Tongue (tissue), 2 donors: ENCODE data around the gene CAMK2D. TPM values are rescaled to one million over a fixed set of nuclear protein-coding genes. Genes with fewer than 3 reads are reported as not detected.

ENCODE experiments used
- DNase-seq: peaks from one replicate; pipeline ENCODE4 v3.0.0-alpha.2; 2015
- total RNA-seq: library from RNA; depleted of rRNA; stranded (reverse); fragments of >200 nt; gene quantifications from one replicate; pipeline ENCODE4 v1.2.3, GENCODE V29; 2014

The CAMK2D gene
- total RNA-seq, 1 donor from 2014 or later: 210 TPM

- DNase-seq: no peak
Observed at GRCh38 chr4:113471146-113471860, 290.2 kb downstream of the CAMK2D start.

GRCh38 chr4:113469926-113470325, 291.6 kb downstream of the CAMK2D start:
- no peak for DNase-seq

GRCh38 chr4:113469023-113469390, 292.5 kb downstream of the CAMK2D start:
- no peak for DNase-seq

GRCh38 chr4:113468165-113469022, 293.1 kb downstream of the CAMK2D start:
- peak; percentile 91 for DNase-seq

- peak; percentile 37 for DNase-seq
Observed at GRCh38 chr4:113467581-113467980, 294.0 kb downstream of the CAMK2D start.

- peak; percentile 42 for DNase-seq
Observed at GRCh38 chr4:113462286-113462685, 299.3 kb downstream of the CAMK2D start.

- no peak for DNase-seq
Observed at GRCh38 chr4:113461281-113461680, 300.3 kb downstream of the CAMK2D start.

- no peak for DNase-seq
Observed at GRCh38 chr4:113457886-113458285, 303.7 kb downstream of the CAMK2D start.

- no peak for DNase-seq
Observed at GRCh38 chr4:113457121-113457520, 304.4 kb downstream of the CAMK2D start.

- DNase-seq: peak; percentile 61
Observed at GRCh38 chr4:113455061-113455460, 306.5 kb downstream of the CAMK2D start.

GRCh38 chr4:113452868-113453620, 308.5 kb downstream of the CAMK2D start:
- peak; percentile 55 for DNase-seq

GRCh38 chr4:113452152-113452551, 309.4 kb downstream of the CAMK2D start:
- no peak for DNase-seq

- DNase-seq: no peak
Observed at GRCh38 chr4:113450295-113451080, 311.1 kb downstream of the CAMK2D start.

GRCh38 chr4:113449410-113449974, 312.0 kb downstream of the CAMK2D start:
- no peak for DNase-seq

GRCh38 chr4:113447769-113448168, 313.8 kb downstream of the CAMK2D start:
- no peak for DNase-seq

- no peak for DNase-seq
Observed at GRCh38 chr4:113447061-113447460, 314.5 kb downstream of the CAMK2D start.

- DNase-seq: no peak
Observed at GRCh38 chr4:113446019-113446418, 315.5 kb downstream of the CAMK2D start.

GRCh38 chr4:113445286-113445685, 316.3 kb downstream of the CAMK2D start:
- DNase-seq: peak; percentile 75

GRCh38 chr4:113444386-113444785, 317.2 kb downstream of the CAMK2D start:
- DNase-seq: no peak

GRCh38 chr4:113442826-113443225, 318.7 kb downstream of the CAMK2D start:
- DNase-seq: no peak

GRCh38 chr4:113440371-113440770, 321.2 kb downstream of the CAMK2D start:
- no peak for DNase-seq

GRCh38 chr4:113438596-113438995, 322.9 kb downstream of the CAMK2D start:
- DNase-seq: no peak
